RWPE2 (cell line): ENCODE measurements around the gene TRMT11.

Experiments used
- ATAC-seq: fragments of 200-7000 bp; cut with Tn5 transposase; 3 replicates; pipeline ENCODE4 v1.9.1; 2021; ENCODE audit warnings: low read depth
- DNase-seq: peaks from one replicate; pipeline ENCODE4 v3.0.0-alpha.2; 2020; ENCODE audit warnings: low spot score
- H3K27ac ChIP-seq: fragments of 450-650 bp; 2 replicates; pipeline ENCODE4 v1.5.1; 2017; ENCODE audit warnings: mild to moderate bottlenecking; ENCODE audit not compliant: poor library complexity, severe bottlenecking
- H3K27me3 ChIP-seq: fragments of 250-450 bp; sonication (Bioruptor Pico); 2 replicates; pipeline ENCODE4 v1.5.1; 2021; ENCODE audit warnings: mild to moderate bottlenecking, moderate library complexity; ENCODE audit not compliant: insufficient read depth, poor library complexity, severe bottlenecking
- H3K36me3 ChIP-seq: fragments of 250-450 bp; sonication (Bioruptor Pico); 2 replicates; pipeline ENCODE4 v1.5.1; 2020; ENCODE audit warnings: low read depth, mild to moderate bottlenecking, moderate library complexity
- H3K4me1 ChIP-seq: fragments of 250-450 bp; sonication (Bioruptor Pico); 2 replicates; pipeline ENCODE4 v1.5.1; 2021; ENCODE audit warnings: mild to moderate bottlenecking, moderate library complexity; ENCODE audit not compliant: insufficient read depth, poor library complexity, severe bottlenecking
- H3K4me3 ChIP-seq: fragments of 250-450 bp; sonication (Bioruptor Pico); 2 replicates; pipeline ENCODE4 v1.5.1; 2021; ENCODE audit warnings: mild to moderate bottlenecking, moderate library complexity; ENCODE audit not compliant: severe bottlenecking
- H3K9me3 ChIP-seq: fragments of 250-450 bp; sonication (Bioruptor Pico); 2 replicates; pipeline ENCODE4 v1.5.1; 2021; ENCODE audit warnings: mild to moderate bottlenecking, moderate library complexity; ENCODE audit not compliant: severe bottlenecking
- CTCF ChIP-seq: fragments of 450-650 bp; IDR thresholded peaks from one replicate; pipeline ENCODE4 v1.5.1; 2017; ENCODE audit warnings: mild to moderate bottlenecking, moderate library complexity; ENCODE audit not compliant: poor library complexity, severe bottlenecking

The TRMT11 gene

DNA sequence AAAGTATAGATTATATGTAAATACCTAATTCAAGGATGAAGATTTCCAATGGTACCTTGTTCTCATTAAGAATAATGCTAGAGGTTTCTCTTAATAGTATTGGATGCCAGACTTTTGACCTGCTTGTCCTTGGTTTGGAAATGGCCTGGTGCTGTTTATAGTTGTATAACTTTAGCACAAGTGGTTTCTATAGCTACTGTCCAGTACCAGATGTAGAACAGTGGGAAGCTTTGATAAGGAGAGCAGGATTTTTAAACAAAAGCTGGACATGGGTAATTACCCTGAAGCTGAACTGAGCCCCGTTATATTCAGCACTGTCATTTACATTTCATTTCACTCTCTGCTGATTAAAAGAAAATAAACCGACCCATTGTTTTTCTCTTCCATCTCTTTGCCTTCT lies 43.7 kb downstream of the TRMT11 start:
- no peaks in the 10 kb centered on the region for H3K9me3 ChIP-seq
- H3K4me3 ChIP-seq: no peak overlapping the region
- ATAC-seq (no peak), DNase-seq (no peak)
- H3K4me1 ChIP-seq: no peaks in the 10 kb centered on the region
- H3K27ac ChIP-seq: no peak overlapping the region
- no peaks in the 10 kb centered on the region for H3K27me3 ChIP-seq
- H3K36me3 ChIP-seq: peaks cover 22% of the 10 kb centered on the region
- no peak for TF ChIP-seq CTCF

GRCh38 chr6:126033696-126034095 lies 47.4 kb downstream of the TRMT11 start:
- Histone ChIP-seq H3K4me1 (no peaks in the 10 kb centered on the region), H3K36me3 (peaks cover 15% of the 10 kb centered on the region; the same call in 1 of the 2 replicates), H3K27me3 (no peaks in the 10 kb centered on the region), H3K9me3 (no peaks in the 10 kb centered on the region), H3K27ac (no peak overlapping the region), H3K4me3 (no peak overlapping the region)
- DNase-seq (no peak), ATAC-seq (peak; percentile 83)
- TF ChIP-seq CTCF: peak; percentile 65

DNA sequence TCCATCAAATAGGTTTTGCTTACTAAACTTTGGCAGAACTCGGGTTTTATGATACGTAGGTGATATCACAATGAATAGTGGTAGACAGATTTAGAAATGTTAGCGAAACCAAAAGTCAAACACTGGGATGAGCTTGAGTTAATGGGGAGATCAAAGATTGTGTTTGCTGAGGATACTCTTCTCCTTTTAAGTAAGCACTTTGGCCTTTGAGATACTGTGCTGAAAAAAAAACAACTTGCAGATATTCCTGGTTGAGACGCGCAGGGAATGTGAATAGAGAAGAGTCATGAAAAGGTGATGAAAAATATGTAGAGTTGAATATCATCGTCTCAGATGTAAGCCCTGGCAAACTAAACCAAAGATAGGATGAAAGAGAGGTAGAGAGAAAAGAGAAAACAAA lies 48.3 kb downstream of the TRMT11 start:
- peaks cover 16% of the 10 kb centered on the region; the same call in 1 of the 2 replicates for H3K36me3 ChIP-seq
- ATAC-seq (no peak), DNase-seq (no peak)

DNA sequence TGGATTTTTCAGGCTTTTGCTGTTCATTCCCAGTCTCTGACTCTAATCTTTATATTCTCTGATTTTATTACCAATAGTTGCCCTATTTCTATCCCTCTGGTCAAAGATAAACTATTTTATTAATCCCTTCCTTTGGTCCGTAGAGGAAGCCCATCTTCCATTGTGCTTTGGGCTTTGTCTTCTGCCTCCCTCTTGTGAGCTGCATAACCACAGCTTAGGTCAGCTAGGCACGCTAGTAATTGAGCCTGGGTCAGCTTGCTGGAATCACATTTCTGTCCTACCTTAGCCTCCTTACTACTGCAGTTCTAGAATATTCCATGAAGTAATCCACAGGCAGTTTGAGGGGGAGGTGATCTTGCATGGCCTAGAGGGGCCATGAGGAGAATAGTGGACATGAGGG lies 49.4 kb downstream of the TRMT11 start:
- no peak for TF ChIP-seq CTCF
- Histone ChIP-seq H3K4me1 (peaks cover 21% of the 10 kb centered on the region), H3K27ac (no peak overlapping the region), H3K4me3 (no peak overlapping the region), H3K36me3 (peaks cover 17% of the 10 kb centered on the region; the same call in 1 of the 2 replicates), H3K27me3 (no peaks in the 10 kb centered on the region), H3K9me3 (no peaks in the 10 kb centered on the region)
- no peak for ATAC-seq
- DNase-seq: no peak

More for the DNA sequence above, 48.3 kb downstream of the TRMT11 start:
- H3K27me3 ChIP-seq: no peaks in the 10 kb centered on the region
- no peak overlapping the region for H3K4me3 ChIP-seq
- TF ChIP-seq CTCF: no peak
- no peaks in the 10 kb centered on the region for H3K9me3 ChIP-seq
- H3K27ac ChIP-seq: no peak overlapping the region
- peaks cover 10% of the 10 kb centered on the region for H3K4me1 ChIP-seq

- Histone ChIP-seq H3K36me3 (peaks cover 27% of the 10 kb centered on the region), H3K27me3 (no peaks in the 10 kb centered on the region), H3K9me3 (no peaks in the 10 kb centered on the region), H3K27ac (peak overlapping the region; percentile 55), H3K4me3 (no peak overlapping the region), H3K4me1 (peaks cover 29% of the 10 kb centered on the region)
- ATAC-seq (no peak), DNase-seq (no peak)
- TF ChIP-seq CTCF: no peak
These were observed 51.9 kb downstream of the TRMT11 start for GRCh38 chr6:126038234-126038633.
